Head of caudate nucleus (tissue), 42 donors: ENCODE data around the gene ZDHHC6.
"Not testable (repeated sequence)": the region's sequence is repeated elsewhere in the genome, so short reads cannot be mapped to it uniquely, and the experiment has no call there.

ENCODE experiments used
- DNase-seq, 42 donors: peaks; one replicate each; pipeline versions ENCODE4 v3.0.0 to v3.0.0-alpha.2; 2020 to 2021; ENCODE audit warnings: mixed read lengths in 7 of 42
- intact Hi-C: fragments of 100-400 bp; cut with DNase I; formaldehyde crosslinking; loops from one replicate; pipeline ENCODE4 v1.15.0; 2022

Gene ZDHHC6

GRCh38 chr10:112395809-112396530 lies 50.7 kb downstream of the ZDHHC6 start:
- no peak for DNase-seq
- intact Hi-C loops = no loop called here

GRCh38 chr10:112394475-112394875 lies 52.2 kb downstream of the ZDHHC6 start:
- intact Hi-C loops = no loop called here

GRCh38 chr10:112393827-112394226 lies 52.9 kb downstream of the ZDHHC6 start:
- DNase-seq = no peak
- intact Hi-C loops = no loop called here

More at GRCh38 chr10:112394475-112394875, 52.2 kb downstream of the ZDHHC6 start:
- no peak for DNase-seq

DNA sequence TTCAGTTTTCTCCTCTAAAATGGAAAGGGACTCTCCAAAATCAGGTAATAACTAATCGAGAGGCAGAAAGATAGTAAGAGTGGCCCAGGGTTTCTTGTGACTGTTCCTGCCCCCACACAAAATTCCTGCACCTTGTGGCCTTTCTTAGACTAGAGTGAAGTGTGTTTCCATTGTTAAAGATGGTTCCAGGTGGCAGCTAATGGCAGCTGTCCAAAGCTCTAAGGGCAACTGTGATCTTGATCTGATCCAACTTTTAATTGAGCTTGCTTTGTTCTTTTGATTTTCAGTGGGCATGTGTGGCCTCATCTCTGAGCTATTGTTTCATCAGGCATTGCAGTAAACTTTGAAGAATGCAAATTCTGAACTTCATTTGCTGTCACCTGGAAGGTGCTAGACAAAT lies 53.4 kb downstream of the ZDHHC6 start:
- intact Hi-C loops = no loop called here
- DNase-seq = no peak

- intact Hi-C loops = no loop called here
- no peak for DNase-seq
Measured at GRCh38 chr10:112390125-112390703, 56.5 kb downstream of the ZDHHC6 start.

GRCh38 chr10:112389271-112389822 lies 57.4 kb downstream of the ZDHHC6 start:
- intact Hi-C loops = no loop called here
- peak in 16 of 42 donors; percentile 9 to 71 (median 26) for DNase-seq

DNA sequence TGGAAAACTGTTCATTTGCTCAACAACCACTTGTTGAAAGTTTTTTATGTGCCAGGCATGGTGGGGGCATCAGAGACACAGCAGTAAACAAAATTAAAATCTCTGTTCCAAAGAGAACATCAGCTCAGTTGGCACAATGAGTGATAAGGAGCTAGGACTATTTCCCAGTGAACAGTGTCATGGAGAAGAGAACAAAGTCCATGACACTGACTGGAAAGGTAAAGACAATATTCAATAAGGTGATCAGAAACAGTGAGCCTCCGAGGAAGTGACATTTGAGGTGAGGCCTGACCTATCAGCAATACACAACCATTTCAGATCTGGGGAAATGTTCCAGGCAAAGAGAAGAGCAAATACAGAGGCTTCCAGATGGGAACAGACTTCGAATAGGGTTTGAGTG lies 58.2 kb downstream of the ZDHHC6 start:
- intact Hi-C loops = no loop called here
- DNase-seq = no peak

- DNase-seq, intact Hi-C loops: not testable (repeated sequence)
Measured at GRCh38 chr10:112388056-112388455, 58.7 kb downstream of the ZDHHC6 start.

DNA sequence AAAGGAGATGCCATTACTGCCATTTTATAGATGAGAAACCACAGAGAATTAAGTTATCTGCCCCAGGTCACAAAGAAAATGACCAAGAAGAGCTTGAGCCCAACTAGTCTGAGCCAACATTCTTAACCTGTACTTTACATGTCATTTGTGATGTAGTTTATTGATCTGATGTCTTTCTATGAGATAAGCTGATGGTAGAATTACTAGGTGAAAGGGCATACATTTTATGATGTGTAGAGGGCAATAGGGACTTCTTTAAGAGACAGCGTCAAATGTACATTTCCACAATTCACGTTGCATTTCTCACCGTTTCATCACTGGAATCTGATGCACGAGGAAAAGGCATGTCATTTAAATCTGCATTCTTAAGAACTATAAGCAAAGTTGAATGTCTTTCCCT lies 61.5 kb downstream of the ZDHHC6 start:
- DNase-seq = no peak
- intact Hi-C loops = no loop called here

DNA sequence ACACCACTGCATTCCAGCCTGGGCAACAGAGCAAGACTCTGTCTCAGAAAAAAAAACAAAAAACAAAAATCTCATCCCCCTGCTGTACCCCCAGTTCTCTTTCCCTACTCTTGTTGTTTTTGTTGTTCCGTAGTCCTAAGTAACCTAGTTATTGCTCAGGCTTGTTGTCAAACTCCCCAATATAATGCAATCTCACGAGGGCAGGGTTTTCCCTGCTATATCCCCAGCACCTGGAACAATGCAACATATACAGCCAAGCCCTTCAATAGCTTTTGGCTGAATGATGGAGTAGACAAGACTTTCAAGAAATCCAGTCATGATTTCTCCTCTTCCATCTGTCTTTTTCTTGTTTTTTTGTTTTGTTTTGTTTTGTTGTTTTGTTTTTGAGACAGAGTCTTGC lies 62.6 kb downstream of the ZDHHC6 start:
- no peak for DNase-seq
- intact Hi-C loops = no loop called here

- DNase-seq = no peak
- intact Hi-C loops = no loop called here
Measured at GRCh38 chr10:112383325-112383724, 63.4 kb downstream of the ZDHHC6 start.

DNA sequence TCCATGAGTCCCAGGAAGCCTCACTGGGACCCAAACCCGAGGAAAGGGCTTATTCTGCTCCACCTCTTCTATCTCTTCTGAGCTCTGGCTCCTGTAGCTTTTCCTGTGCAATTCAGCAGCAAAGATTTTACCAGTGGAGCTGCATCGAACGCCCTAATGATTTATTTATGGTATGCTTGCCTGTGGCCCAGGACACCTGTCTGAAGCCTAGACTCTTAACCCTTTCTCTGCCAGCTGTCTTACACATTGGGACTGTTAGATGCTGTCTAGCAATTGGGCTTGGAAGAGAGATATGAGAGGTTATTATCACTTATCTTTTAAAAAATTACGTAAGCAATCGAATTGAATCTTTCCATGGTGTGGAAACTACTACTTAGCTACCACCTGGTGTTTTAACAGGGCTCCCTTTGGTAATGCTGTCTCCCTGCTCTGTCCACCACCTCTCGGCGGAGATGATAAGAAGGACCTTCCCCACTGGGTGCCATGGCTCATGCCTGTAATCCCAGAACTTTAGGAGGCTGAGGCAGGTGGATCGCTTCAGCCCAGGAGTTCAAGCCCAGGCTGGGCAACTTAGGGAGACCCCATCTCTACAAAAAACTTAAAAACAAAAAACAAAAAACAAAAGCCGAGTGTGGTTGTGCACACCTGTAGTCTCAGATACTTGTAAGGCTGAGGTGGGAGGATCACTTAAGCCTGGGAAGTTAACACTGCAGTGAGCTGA lies 64.0 kb downstream of the ZDHHC6 start:
- DNase-seq = no peak
- intact Hi-C loops = no loop called here
